H9 (cell line): ENCODE data around the gene ARVCF. TPM values are rescaled to one million over a fixed set of nuclear protein-coding genes. Genes with fewer than 3 reads are reported as not detected.

Experiments used
- DNase-seq: peaks from one replicate; pipeline ENCODE4 v3.0.0-alpha.2; 2017
- H2AFZ ChIP-seq: one replicate; pipeline ENCODE4 v1.6.1; 2013; ENCODE audit warnings: mild to moderate bottlenecking, low read length, control low read depth, moderate library complexity
- H2AK5ac ChIP-seq: 2 replicates; pipeline ENCODE4 v1.6.1; 2013; ENCODE audit warnings: low read length, control low read depth, mixed read lengths; ENCODE audit not compliant: insufficient read length
- H2BK120ac ChIP-seq: one replicate; pipeline ENCODE4 v1.6.1; 2013; ENCODE audit warnings: low read depth, mild to moderate bottlenecking, low read length, control low read depth, inconsistent platforms; ENCODE audit not compliant: poor library complexity, severe bottlenecking
- H2BK12ac ChIP-seq: 2 replicates; pipeline ENCODE4 v1.6.1; 2013; ENCODE audit warnings: low read length, control low read depth, mixed read lengths, low read depth; ENCODE audit not compliant: insufficient read length
- H2BK15ac ChIP-seq: 2 replicates; pipeline ENCODE4 v1.6.1; 2013; ENCODE audit warnings: low read depth, low read length, control low read depth
- H2BK20ac ChIP-seq: one replicate; pipeline ENCODE4 v1.6.1; 2013; ENCODE audit warnings: low read depth, mild to moderate bottlenecking, low read length, control low read depth, inconsistent platforms; ENCODE audit not compliant: poor library complexity, severe bottlenecking
- H2BK5ac ChIP-seq: 2 replicates; pipeline ENCODE4 v1.6.1; 2013; ENCODE audit warnings: low read length, control low read depth, mixed read lengths; ENCODE audit not compliant: insufficient read length
- H3K14ac ChIP-seq: 2 replicates; pipeline ENCODE4 v1.6.1; 2013; ENCODE audit warnings: low read length, control low read depth; ENCODE audit not compliant: insufficient read depth
- H3K18ac ChIP-seq: 2 replicates; pipeline ENCODE4 v1.6.1; 2013; ENCODE audit warnings: low read depth, mild to moderate bottlenecking, mixed read lengths, low read length, control low read depth; ENCODE audit not compliant: insufficient read length
- H3K23ac ChIP-seq: 2 replicates; pipeline ENCODE4 v1.6.1; 2013; ENCODE audit warnings: low read length, control low read depth, mixed read lengths, low read depth; ENCODE audit not compliant: insufficient read length
- H3K23me2 ChIP-seq: 2 replicates; pipeline ENCODE4 v1.6.1; 2013; ENCODE audit warnings: low read depth, mild to moderate bottlenecking, mixed read lengths, low read length, control low read depth; ENCODE audit not compliant: insufficient read length, poor library complexity, severe bottlenecking
- H3K27ac ChIP-seq: 2 replicates; pipeline ENCODE4 v1.5.1; 2013; ENCODE audit warnings: low read length, control low read depth, mixed read lengths, low read depth; ENCODE audit not compliant: insufficient read length
- H3K27me3 ChIP-seq: 2 replicates; pipeline ENCODE4 v1.6.1; 2013; ENCODE audit warnings: low read length, control low read depth, inconsistent platforms; ENCODE audit not compliant: insufficient read depth
- H3K4ac ChIP-seq: 2 replicates; pipeline ENCODE4 v1.6.1; 2013; ENCODE audit warnings: low read depth, mild to moderate bottlenecking, control low read depth, inconsistent platforms, low read length, moderate library complexity
- H3K4me1 ChIP-seq: 2 replicates; pipeline ENCODE4 v1.6.1; 2013; ENCODE audit warnings: low read length, control low read depth, inconsistent platforms; ENCODE audit not compliant: insufficient read depth
- H3K4me2 ChIP-seq: 2 replicates; pipeline ENCODE4 v1.6.1; 2013; ENCODE audit warnings: low read length, control low read depth, mixed read lengths; ENCODE audit not compliant: insufficient read length, insufficient read depth
- H3K56ac ChIP-seq: 2 replicates; pipeline ENCODE4 v1.6.1; 2013; ENCODE audit warnings: low read depth, mild to moderate bottlenecking, mixed read lengths, low read length, control low read depth; ENCODE audit not compliant: insufficient read length
- H3K79me1 ChIP-seq: 2 replicates; pipeline ENCODE4 v1.6.1; 2013; ENCODE audit warnings: low read depth, mild to moderate bottlenecking, moderate library complexity, low read length, control low read depth, inconsistent platforms; ENCODE audit not compliant: insufficient read depth, poor library complexity, severe bottlenecking
- H3K79me2 ChIP-seq: 2 replicates; pipeline ENCODE4 v1.6.1; 2013; ENCODE audit warnings: low read length, control low read depth, inconsistent platforms; ENCODE audit not compliant: insufficient read depth
- H3K9ac ChIP-seq: 2 replicates; pipeline ENCODE4 v1.6.1; 2013; ENCODE audit warnings: low read length, control low read depth, mixed read lengths; ENCODE audit not compliant: insufficient read length; ENCODE audit errors: extremely low read depth
- H3K9me3 ChIP-seq: one replicate; pipeline ENCODE4 v1.6.1; 2013; ENCODE audit warnings: low read depth, low read length, inconsistent platforms; ENCODE audit not compliant: control insufficient read depth
- H3T11ph ChIP-seq: one replicate; pipeline ENCODE4 v1.6.1; 2013; ENCODE audit warnings: mild to moderate bottlenecking, low read length, control low read depth, inconsistent platforms
- H4K20me1 ChIP-seq: one replicate; pipeline ENCODE4 v1.6.1; 2013; ENCODE audit not compliant: control insufficient read depth, insufficient read length, insufficient read depth
- H4K5ac ChIP-seq: 2 replicates; pipeline ENCODE4 v1.6.1; 2013; ENCODE audit warnings: low read depth, mild to moderate bottlenecking, mixed read lengths, low read length, control low read depth; ENCODE audit not compliant: insufficient read length
- H4K8ac ChIP-seq: replicated peaks from 2 replicates; pipeline ENCODE4 v1.6.1; 2013; ENCODE audit warnings: low read length, control low read depth, mixed read lengths, low read depth; ENCODE audit not compliant: insufficient read length
- H4K91ac ChIP-seq: 2 replicates; pipeline ENCODE4 v1.6.1; 2013; ENCODE audit warnings: low read depth, mild to moderate bottlenecking, moderate library complexity, mixed read lengths, low read length, control low read depth; ENCODE audit not compliant: insufficient read length
- H3K27ac Mint-ChIP-seq, 3 experiments: 2 replicates in 2 of 3; 3 replicates in 1 of 3; pipeline ENCODE4 v1.8.0; 2020 to 2021; ENCODE audit warnings: mixed read lengths in 3 of 3, mild to moderate bottlenecking in 1 of 3, moderate library complexity in 1 of 3
- H3K27me3 Mint-ChIP-seq: 2 replicates; pipeline ENCODE4 v1.8.0; 2021; ENCODE audit warnings: low read depth, mild to moderate bottlenecking, moderate library complexity, mixed read lengths
- H3K36me3 Mint-ChIP-seq, 3 experiments: 2 replicates in 2 of 3; 3 replicates in 1 of 3; pipeline ENCODE4 v1.8.0; 2020 to 2021; ENCODE audit warnings: low read depth in 3 of 3, mixed read lengths in 3 of 3; ENCODE audit not compliant: insufficient read depth in 1 of 3
- H3K4me1 Mint-ChIP-seq, 2 experiments: 2 replicates each; pipeline ENCODE4 v1.8.0; 2020; ENCODE audit warnings: mixed read lengths in 2 of 2
- H3K4me3 Mint-ChIP-seq, 2 experiments: 2 replicates in 1 of 2; 3 replicates in 1 of 2; pipeline ENCODE4 v1.8.0; 2020 to 2021; ENCODE audit warnings: mild to moderate bottlenecking in 2 of 2, mixed read lengths in 2 of 2, moderate library complexity in 1 of 2
- H3K9me3 Mint-ChIP-seq, 2 experiments: 2 replicates in 1 of 2; 3 replicates in 1 of 2; pipeline ENCODE4 v1.8.0; 2020; ENCODE audit warnings: mild to moderate bottlenecking in 2 of 2, mixed read lengths in 2 of 2, moderate library complexity in 1 of 2
- CTCF ChIP-seq: fragments of 200-600 bp; sonication (generic); conservative IDR thresholded peaks from 3 replicates; pipeline ENCODE4 v1.8.0; 2021; ENCODE audit warnings: antibody characterized with exemption, mild to moderate bottlenecking
- WGBS: extraction: QIAGEN DNeasy Blood & Tissue Kit; methylation state at CpG from one replicate; pipeline ENCODE4 v1.1.7; 2013; ENCODE audit warnings: missing lambda C conversion rate, low lambda C conversion rate, mixed read lengths; ENCODE audit not compliant: insufficient read length; ENCODE audit errors: extremely low coverage; 5-methylcytosine and 5-hydroxymethylcytosine counted together
- total RNA-seq: library from RNA; stranded (reverse); gene quantifications from 2 replicates; pipeline ENCODE4 v1.2.1, GENCODE V29; 2021

Gene ARVCF
- total RNA-seq, 1 experiment from 2014 or later, result 40.7 TPM

- Histone ChIP-seq H3K4me2 (peak within 1 kb of the TSS; percentile 8), H3K56ac (no peak within 1 kb of the TSS), H3K27me3 (no peaks in the 10 kb centered on the region), H3K79me2 (no peaks in the 10 kb centered on the region), H3K27ac (no peak within 1 kb of the TSS), H2AK5ac (no peak within 1 kb of the TSS), H3K9ac (no peak within 1 kb of the TSS), H3T11ph (no peak within 1 kb of the TSS), H3K23me2 (no peaks in the 10 kb centered on the region), H3K9me3 (no peaks in the 10 kb centered on the region), H3K14ac (peak within 1 kb of the TSS; percentile 74), H3K4ac (no peak within 1 kb of the TSS), H2BK20ac (no peak within 1 kb of the TSS), H3K4me1 (peaks cover 2% of the 10 kb centered on the region; the same call in 1 of the 2 replicates), H2BK5ac (no peak within 1 kb of the TSS), H3K79me1 (no peaks in the 10 kb centered on the region), H2BK12ac (no peak within 1 kb of the TSS), H3K18ac (peak within 1 kb of the TSS; percentile 72), H2BK15ac (no peak within 1 kb of the TSS), H3K23ac (no peak within 1 kb of the TSS), H4K8ac (no peak within 1 kb of the TSS), H4K20me1 (no peaks in the 10 kb centered on the region), H4K5ac (no peak within 1 kb of the TSS), H4K91ac (no peak within 1 kb of the TSS), H2BK120ac (no peak within 1 kb of the TSS), H2AFZ (no peak within 1 kb of the TSS)
- TF ChIP-seq CTCF, result no peak
- H3K4me3 Mint-ChIP-seq, result peak within 1 kb of the TSS; percentile 77 to 88
- H3K4me1 Mint-ChIP-seq, result peaks cover 26% of the 10 kb centered on the region in 2 experiments
- peaks cover 2 to 5% of the 10 kb centered on the region in 2 experiments; a peak in 4 of 5 replicates for H3K9me3 Mint-ChIP-seq
- no CpG with 5 or more reads among the region's 63 CpGs for WGBS
- H3K27ac Mint-ChIP-seq, result peak within 1 kb of the TSS; percentile 72 to 97 (median 88); a peak in 6 of 7 replicates
- DNase-seq, result no peak
- H3K36me3 Mint-ChIP-seq, result peaks cover 3 to 13% (median 11%) of the 10 kb centered on the region in 3 experiments
- H3K27me3 Mint-ChIP-seq, result no peaks in the 10 kb centered on the region; the same call in none of the 2 replicates
Measured at GRCh38 chr22:19941365-19942082, 75.1 kb downstream of the ARVCF start, which contains the start of the genes COMT and TXNRD2. Gene COMT, plus strand, starts transcription at chr22:19941772. Its CDS starts 20,755 bp downstream, at chr22:19962527. Gene TXNRD2, minus strand, starts transcription at chr22:19941818. Its CDS starts 15 bp downstream, at chr22:19941803.
